Fibroblast of peridontal ligament (primary cell): ENCODE data around the gene RGS3.

Source experiments
- DNase-seq: peaks from one replicate; pipeline ENCODE4 v3.0.0-alpha.2; 2010; ENCODE audit errors: extremely low read depth

The RGS3 gene

GRCh38 chr9:113619491-113620376 lies 156.2 kb downstream of the RGS3 start:
- no peak for DNase-seq

GRCh38 chr9:113620377-113621161 lies 157.0 kb downstream of the RGS3 start:
- peak; percentile 91 for DNase-seq

GRCh38 chr9:113621309-113621791 lies 157.8 kb downstream of the RGS3 start:
- peak; percentile 92 for DNase-seq

- peak; percentile 66 for DNase-seq
Measured at GRCh38 chr9:113621980-113622379, 158.5 kb downstream of the RGS3 start.

- DNase-seq, result peak; percentile 82
Measured at GRCh38 chr9:113622600-113623400, 159.3 kb downstream of the RGS3 start.

- DNase-seq, result no peak
Measured at GRCh38 chr9:113623851-113624485, 160.4 kb downstream of the RGS3 start.

- DNase-seq, result peak; percentile 62
Measured at GRCh38 chr9:113624721-113625120, 161.2 kb downstream of the RGS3 start.

GRCh38 chr9:113625486-113625885 lies 162.0 kb downstream of the RGS3 start:
- no peak for DNase-seq

- DNase-seq, result no peak
Measured at GRCh38 chr9:113626735-113627495, 163.4 kb downstream of the RGS3 start.

- DNase-seq, result no peak
Measured at GRCh38 chr9:113628621-113629020, 165.1 kb downstream of the RGS3 start.

GRCh38 chr9:113630386-113631136 lies 167.0 kb downstream of the RGS3 start:
- DNase-seq, result no peak

GRCh38 chr9:113631137-113631765 lies 167.7 kb downstream of the RGS3 start:
- DNase-seq, result peak; percentile 69

- no peak for DNase-seq
Measured at GRCh38 chr9:113631871-113632665, 168.5 kb downstream of the RGS3 start.

- DNase-seq, result peak; percentile 44
Measured at GRCh38 chr9:113632776-113633590, 169.5 kb downstream of the RGS3 start.

- no peak for DNase-seq
Measured at GRCh38 chr9:113633782-113634595, 170.5 kb downstream of the RGS3 start.

GRCh38 chr9:113634596-113635515 lies 171.3 kb downstream of the RGS3 start:
- no peak for DNase-seq
